ENCODE data around the gene TTC8.
"Not testable (repeated sequence)": the region's sequence is repeated elsewhere in the genome, so short reads cannot be mapped to it uniquely, and the experiment has no call there.

The TTC8 gene

GRCh38 chr14:88824314-88825077 is at the start of gene TTC8:
TTC8 (plus strand) TSS chr14:88824651; CDS start chr14:88824708, 57 bp downstream.
- DNase-seq = peak; percentile 84

GRCh38 chr14:88775532-88775931 is 48.9 kb upstream of the TTC8 start:
- no peak for DNase-seq

GRCh38 chr14:88785911-88786310 is 38.5 kb upstream of the TTC8 start:
- no peak for DNase-seq

- DNase-seq = no peak
Measured at GRCh38 chr14:88786715-88787114, 37.7 kb upstream of the TTC8 start.

GRCh38 chr14:88789573-88789972 is 34.9 kb upstream of the TTC8 start:
- DNase-seq = peak; percentile 28

GRCh38 chr14:88790501-88791251 is 33.8 kb upstream of the TTC8 start:
- peak; percentile 26 for DNase-seq

GRCh38 chr14:88791252-88791621 is 33.2 kb upstream of the TTC8 start:
- DNase-seq = no peak

- peak; percentile 10 for DNase-seq
Measured at GRCh38 chr14:88791629-88792472, 32.6 kb upstream of the TTC8 start.

- peak; percentile 82 for DNase-seq
Measured at GRCh38 chr14:88792473-88793258, 31.8 kb upstream of the TTC8 start, which contains the start of gene EML5. EML5 (minus strand) TSS chr14:88792953; CDS start chr14:88792503, 450 bp downstream.

GRCh38 chr14:88793259-88793625 is 31.2 kb upstream of the TTC8 start:
- no peak for DNase-seq

- no peak for DNase-seq
Measured at GRCh38 chr14:88798156-88798555, 26.3 kb upstream of the TTC8 start.

- DNase-seq = no peak
Measured at GRCh38 chr14:88799522-88799921, 24.9 kb upstream of the TTC8 start.

- no peak for DNase-seq
Measured at GRCh38 chr14:88802596-88802995, 21.9 kb upstream of the TTC8 start.

- DNase-seq = no peak
Measured at GRCh38 chr14:88804035-88804434, 20.4 kb upstream of the TTC8 start.

- DNase-seq = no peak
Measured at GRCh38 chr14:88804477-88804876, 20.0 kb upstream of the TTC8 start.

- no peak for DNase-seq
Measured at GRCh38 chr14:88808359-88808758, 16.1 kb upstream of the TTC8 start.

GRCh38 chr14:88815980-88816379 is 8.5 kb upstream of the TTC8 start:
- no peak for DNase-seq

- no peak for DNase-seq
Measured at GRCh38 chr14:88818018-88818417, 6.4 kb upstream of the TTC8 start.

GRCh38 chr14:88819674-88820073 is 4.8 kb upstream of the TTC8 start:
- not testable (repeated sequence) for DNase-seq

- DNase-seq = no peak
Measured at GRCh38 chr14:88821378-88821777, 3.1 kb upstream of the TTC8 start.

- DNase-seq = no peak
Measured at GRCh38 chr14:88821888-88822287, 2.6 kb upstream of the TTC8 start.

GRCh38 chr14:88823968-88824313 is 510 bp upstream of the TTC8 start:
- DNase-seq = no peak

GRCh38 chr14:88825078-88825458 is 617 bp downstream of the TTC8 start:
- no peak for DNase-seq

All from activated CD4-positive, alpha-beta T cell treated with anti-CD3 and anti-CD28 coated beads, Interleukin-2, amount 50 U/mL, for 16 hours (primary cell).